ENCODE data around the gene TBC1D8.

Gene TBC1D8

DNA sequence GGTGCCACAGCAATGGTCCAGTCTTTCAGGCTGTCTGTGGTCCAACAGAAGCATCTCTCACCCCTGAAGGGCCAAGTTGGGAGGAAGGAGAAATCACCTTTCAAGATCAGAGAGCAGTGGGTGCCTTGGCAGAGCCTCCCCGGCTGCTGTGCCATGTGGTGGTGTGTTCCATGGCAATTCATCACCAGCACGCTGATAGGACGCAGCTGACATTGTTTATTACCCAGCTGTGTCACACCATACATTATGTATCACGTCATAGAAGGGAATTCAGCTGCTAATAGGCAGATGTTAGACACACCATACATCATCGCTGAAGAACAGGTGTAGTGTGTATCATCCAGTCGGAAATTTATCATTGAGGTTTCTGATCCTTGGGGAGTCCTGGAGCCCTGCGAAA is 178.7 kb downstream of the TBC1D8 start:
- DNase-seq (ENCODE audit: low read depth, low spot score), result no peak

GRCh38 chr2:100971221-100971620 is 180.0 kb downstream of the TBC1D8 start:
- no peak overlapping the region for H3K4me3 ChIP-seq (ENCODE audit: low read length)
- no peak for DNase-seq (ENCODE audit: low read depth, low spot score)

More for the DNA sequence above, 178.7 kb downstream of the TBC1D8 start:
- H3K4me3 ChIP-seq (ENCODE audit: low read length), result no peak overlapping the region

GRCh38 chr2:100969998-100970397 is 181.2 kb downstream of the TBC1D8 start:
- H3K4me3 ChIP-seq (ENCODE audit: low read length), result no peak overlapping the region
- no peak for DNase-seq (ENCODE audit: low read depth, low spot score)

GRCh38 chr2:100968146-100969145 is 182.7 kb downstream of the TBC1D8 start:
- no peak for DNase-seq (ENCODE audit: low read depth, low spot score)
- no peak overlapping the region for H3K4me3 ChIP-seq (ENCODE audit: low read length)

- H3K4me3 ChIP-seq (ENCODE audit: low read length), result no peak overlapping the region
- no peak for DNase-seq (ENCODE audit: low read depth, low spot score)
These were observed 183.5 kb downstream of the TBC1D8 start for GRCh38 chr2:100967716-100968115.

DNA sequence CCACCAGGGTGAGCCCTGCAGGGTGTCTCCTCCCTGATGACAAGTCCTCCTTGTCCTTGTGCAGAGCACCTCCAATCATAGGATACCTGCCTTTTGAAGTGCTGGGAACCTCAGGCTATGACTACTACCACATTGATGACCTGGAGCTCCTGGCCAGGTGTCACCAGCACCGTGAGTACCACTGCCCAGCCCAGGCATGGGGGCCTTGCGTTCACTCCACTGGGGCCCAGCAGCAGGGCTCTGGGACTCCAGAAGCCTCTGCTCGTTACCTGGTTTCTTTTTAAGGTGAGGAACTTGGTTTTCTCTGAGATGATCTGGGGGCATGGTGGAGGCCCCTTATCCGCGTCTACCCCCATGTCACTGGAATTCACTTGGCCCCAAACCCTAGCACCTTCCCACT is 185.6 kb downstream of the TBC1D8 start:
- no peak for DNase-seq (ENCODE audit: low read depth, low spot score)
- H3K4me3 ChIP-seq (ENCODE audit: low read length), result no peak overlapping the region

DNA sequence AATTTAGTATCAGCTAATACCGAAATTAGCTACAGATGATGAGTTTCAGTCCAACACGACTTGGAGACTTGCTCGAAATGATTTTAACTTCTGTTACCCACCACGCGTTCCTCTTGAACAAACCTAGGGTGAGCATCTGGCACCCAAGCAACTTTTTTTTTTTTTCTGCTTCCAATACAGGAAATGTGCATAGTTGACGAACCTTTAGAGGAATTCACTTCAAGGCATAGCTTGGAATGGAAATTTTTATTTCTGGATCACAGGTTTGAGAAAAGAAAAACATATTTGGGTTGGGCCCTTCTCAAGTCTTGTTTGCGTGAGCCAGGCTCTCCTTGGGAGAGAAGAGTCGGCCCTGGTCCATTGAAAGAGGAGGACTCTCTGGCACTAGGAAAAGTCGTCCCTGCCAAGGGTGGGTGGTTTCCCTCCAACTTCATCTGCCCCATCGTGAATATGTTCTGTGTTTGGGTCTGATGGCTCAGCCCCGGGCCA is 186.5 kb downstream of the TBC1D8 start:
- H3K4me3 ChIP-seq (ENCODE audit: low read length), result no peak overlapping the region
- no peak for DNase-seq (ENCODE audit: low read depth, low spot score)

DNA sequence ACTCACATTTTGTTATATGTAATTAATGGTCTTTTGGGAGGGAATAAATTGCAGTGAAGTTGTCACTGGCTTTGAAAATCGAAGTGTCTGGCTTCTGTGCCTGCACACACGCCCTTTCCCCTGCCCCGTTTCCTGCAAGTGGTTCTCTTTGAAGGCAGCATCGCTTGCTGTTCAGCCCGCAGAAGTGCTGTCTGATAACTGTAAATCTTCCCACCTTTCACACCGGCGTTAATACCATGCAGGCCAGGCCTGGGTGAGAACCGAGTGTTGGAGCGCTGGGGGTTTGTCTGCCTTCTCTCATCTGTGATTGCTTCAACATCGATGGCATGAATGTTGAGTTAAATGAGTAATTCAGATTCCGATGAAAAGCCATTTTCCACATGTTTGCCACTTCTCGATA is 187.0 kb downstream of the TBC1D8 start:
- peak; percentile 83 for DNase-seq (ENCODE audit: low read depth, low spot score)
- H3K4me3 ChIP-seq (ENCODE audit: low read length), result no peak overlapping the region

DNA sequence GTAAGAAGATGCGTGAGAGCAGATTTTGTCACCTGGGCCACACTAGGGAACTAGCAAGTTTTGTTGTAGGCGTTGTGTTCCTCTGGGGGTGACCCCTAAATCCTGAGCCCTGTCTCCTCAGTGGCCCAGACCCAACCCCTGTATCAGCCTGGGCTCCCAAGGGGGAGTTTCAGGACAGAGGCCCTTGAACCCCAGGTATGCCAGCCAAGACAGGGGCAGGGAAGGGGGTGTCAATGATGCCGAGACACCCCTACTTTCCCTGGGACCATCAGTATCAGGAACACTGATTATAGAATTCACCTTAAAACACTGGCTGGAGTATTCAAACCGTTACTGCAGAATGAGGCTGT is 188.2 kb downstream of the TBC1D8 start:
- no peak for DNase-seq (ENCODE audit: low read depth, low spot score)
- no peak overlapping the region for H3K4me3 ChIP-seq (ENCODE audit: low read length)

- no peak for DNase-seq (ENCODE audit: low read depth, low spot score)
- no peak overlapping the region for H3K4me3 ChIP-seq (ENCODE audit: low read length)
These were observed 188.7 kb downstream of the TBC1D8 start for GRCh38 chr2:100962366-100963025.

DNA sequence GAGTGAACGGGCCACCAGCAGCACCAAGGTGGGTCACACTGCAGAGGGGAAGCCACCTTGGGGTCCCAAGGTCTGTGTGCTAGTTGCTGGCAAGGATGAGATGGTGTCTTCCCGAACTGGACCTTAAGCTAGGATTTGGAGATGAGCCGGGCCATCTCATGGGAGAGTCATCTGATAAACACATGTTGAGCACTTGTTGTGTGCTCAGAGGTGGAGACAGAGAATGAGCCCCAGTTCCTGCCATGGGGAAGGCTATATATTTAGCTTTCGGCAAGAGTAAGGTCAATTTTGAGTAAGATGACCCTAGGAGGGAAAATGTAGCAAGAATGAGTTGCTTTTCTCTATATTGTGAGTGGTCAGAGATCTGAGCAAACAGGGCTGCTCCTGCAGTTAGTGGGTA is 190.5 kb downstream of the TBC1D8 start:
- DNase-seq (ENCODE audit: low read depth, low spot score), result no peak
- no peak overlapping the region for H3K4me3 ChIP-seq (ENCODE audit: low read length)

- no peak overlapping the region for H3K4me3 ChIP-seq (ENCODE audit: low read length)
- no peak for DNase-seq (ENCODE audit: low read depth, low spot score)
These were observed 191.8 kb downstream of the TBC1D8 start for GRCh38 chr2:100959225-100959880.

GRCh38 chr2:100957996-100958653 is 193.1 kb downstream of the TBC1D8 start:
- no peak for DNase-seq (ENCODE audit: low read depth, low spot score)
- H3K4me3 ChIP-seq (ENCODE audit: low read length), result no peak overlapping the region

All from Jurkat, Clone E6-1 (cell line).